Measurements from ENCODE around the gene RASD1. TPM values are rescaled to one million over a fixed set of nuclear protein-coding genes. Genes with fewer than 3 reads are reported as not detected.

The RASD1 gene
- total RNA-seq, 2 donors from 2014 or later, result 124 to 175 TPM

DNA sequence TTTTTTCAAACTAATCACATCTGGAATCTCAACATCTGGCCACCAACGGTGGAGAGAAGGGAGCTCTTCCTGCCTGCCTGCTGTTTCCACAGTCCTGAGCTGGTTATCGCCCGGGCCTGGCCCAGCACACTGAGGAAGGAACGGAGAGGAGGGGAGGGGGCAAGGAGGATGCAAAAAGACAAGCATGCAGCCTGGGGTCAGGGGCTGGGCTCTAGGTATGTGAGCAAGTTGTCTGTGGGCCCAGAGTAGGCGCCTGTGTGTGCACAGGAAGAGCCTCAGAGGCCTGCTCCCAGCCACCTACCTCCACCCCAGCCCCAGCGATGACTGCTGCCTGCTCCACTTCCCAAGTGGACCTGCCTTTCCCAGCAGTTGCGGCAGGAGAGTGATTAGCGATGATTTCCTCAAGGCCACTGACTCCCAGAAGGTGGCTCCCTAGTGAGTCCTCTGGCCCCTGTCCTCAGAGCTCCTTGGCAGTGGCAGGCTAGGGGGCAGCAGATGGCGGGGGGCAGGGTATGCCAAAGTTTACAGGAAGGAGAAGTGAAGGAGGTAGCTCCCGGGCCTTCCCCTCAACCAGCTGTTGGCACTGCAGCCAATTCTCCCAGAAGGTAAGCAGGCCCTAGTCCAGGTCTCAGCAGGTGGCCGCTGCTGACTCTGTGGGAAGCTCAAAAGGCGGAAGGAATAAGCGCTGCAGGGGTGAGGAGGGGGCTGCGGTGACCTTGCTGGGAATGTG, 27.0 kb upstream of the RASD1 start:
- no peaks in the 10 kb centered on the region for H3K36me3 ChIP-seq
- 57% methylated on average over 14 of the region's 14 CpGs for WGBS
- H3K27me3 ChIP-seq (replicated peaks; ENCODE audit: insufficient read depth), result no peaks in the 10 kb centered on the region
- H3K4me1 ChIP-seq (replicated peaks), result peaks cover 8% of the 10 kb centered on the region
- TF ChIP-seq CTCF (IDR thresholded peaks at IDR 0.05), result no peak
- no peak for TF ChIP-seq POLR2A (IDR thresholded peaks at IDR 0.05)
- TF ChIP-seq POLR2AphosphoS5 (IDR thresholded peaks at IDR 0.05), result no peak
- intact Hi-C loops (cut with DNase I), result no loop called here
- H3K9me3 ChIP-seq, result no peaks in the 10 kb centered on the region
- H3K27ac ChIP-seq, result no peak overlapping the region
- DNase-seq (ENCODE audit: low spot score), result no peak
- H3K4me3 ChIP-seq, result no peak overlapping the region

- Histone ChIP-seq H3K9me3 (no peaks in the 10 kb centered on the region), H3K4me1 (replicated peaks) (no peaks in the 10 kb centered on the region), H3K27ac (no peak overlapping the region), H3K27me3 (replicated peaks; ENCODE audit: insufficient read depth) (no peaks in the 10 kb centered on the region), H3K4me3 (no peak overlapping the region), H3K36me3 (no peaks in the 10 kb centered on the region)
- WGBS, result 87% methylated on average over 21 of the region's 22 CpGs
- intact Hi-C loops (cut with DNase I), result no loop called here
- TF ChIP-seq CTCF (IDR thresholded peaks at IDR 0.05) (no peak), POLR2A (IDR thresholded peaks at IDR 0.05) (no peak), POLR2AphosphoS5 (IDR thresholded peaks at IDR 0.05) (no peak)
- no peak for DNase-seq (ENCODE audit: low spot score)
Measured at GRCh38 chr17:17520599-17521232, 24.5 kb upstream of the RASD1 start.

- intact Hi-C loops (cut with DNase I), result no loop called here
- Histone ChIP-seq H3K36me3 (no peaks in the 10 kb centered on the region), H3K4me3 (no peak overlapping the region), H3K27ac (no peak overlapping the region), H3K4me1 (replicated peaks) (no peaks in the 10 kb centered on the region), H3K9me3 (no peaks in the 10 kb centered on the region), H3K27me3 (replicated peaks; ENCODE audit: insufficient read depth) (no peaks in the 10 kb centered on the region)
- no peak for DNase-seq (ENCODE audit: low spot score)
- 89% methylated on average over 10 of the region's 10 CpGs for WGBS
- TF ChIP-seq CTCF (IDR thresholded peaks at IDR 0.05), result no peak
- TF ChIP-seq POLR2AphosphoS5 (IDR thresholded peaks at IDR 0.05), result no peak
- no peak for TF ChIP-seq POLR2A (IDR thresholded peaks at IDR 0.05)
Measured at GRCh38 chr17:17519886-17520285, 23.7 kb upstream of the RASD1 start.

- Histone ChIP-seq H3K9me3 (no peaks in the 10 kb centered on the region), H3K36me3 (no peaks in the 10 kb centered on the region), H3K27ac (no peak overlapping the region), H3K4me1 (replicated peaks) (no peaks in the 10 kb centered on the region), H3K27me3 (replicated peaks; ENCODE audit: insufficient read depth) (no peaks in the 10 kb centered on the region), H3K4me3 (no peak overlapping the region)
- DNase-seq (ENCODE audit: low spot score), result no peak
- WGBS, result 86% methylated on average over 5 of the region's 5 CpGs
- intact Hi-C loops (cut with DNase I), result no loop called here
- TF ChIP-seq POLR2AphosphoS5 (IDR thresholded peaks at IDR 0.05), result no peak
- no peak for TF ChIP-seq POLR2A (IDR thresholded peaks at IDR 0.05)
- no peak for TF ChIP-seq CTCF (IDR thresholded peaks at IDR 0.05)
Measured at GRCh38 chr17:17518951-17519350, 22.8 kb upstream of the RASD1 start.

GRCh38 chr17:17518014-17518413, 21.8 kb upstream of the RASD1 start:
- H3K27me3 ChIP-seq (replicated peaks; ENCODE audit: insufficient read depth), result no peaks in the 10 kb centered on the region
- no peaks in the 10 kb centered on the region for H3K4me1 ChIP-seq (replicated peaks)
- no peak overlapping the region for H3K4me3 ChIP-seq
- WGBS, result 93% methylated on average over 11 of the region's 15 CpGs
- no peaks in the 10 kb centered on the region for H3K9me3 ChIP-seq
- H3K27ac ChIP-seq, result no peak overlapping the region
- no peaks in the 10 kb centered on the region for H3K36me3 ChIP-seq
- DNase-seq (ENCODE audit: low spot score), result no peak
- TF ChIP-seq POLR2AphosphoS5 (IDR thresholded peaks at IDR 0.05) (no peak), POLR2A (IDR thresholded peaks at IDR 0.05) (no peak), CTCF (IDR thresholded peaks at IDR 0.05) (no peak)
- intact Hi-C loops (cut with DNase I), result no loop called here
